Left lung (tissue), 10 donors: ENCODE measurements around the gene PIK3R3. TPM values are rescaled to one million over a fixed set of nuclear protein-coding genes. Genes with fewer than 3 reads are reported as not detected.

Source experiments
- ATAC-seq: fragments of 200-7000 bp; cut with Tn5 transposase; one replicate; pipeline ENCODE4 v1.9.1; 2020; ENCODE audit warnings: moderate library complexity
- DNase-seq, 4 donors: peaks; one replicate each; pipeline ENCODE4 v3.0.0-alpha.2; 2013 to 2020
- H3K27ac ChIP-seq, 2 donors: fragments of 200-600 bp; sonication (generic) in 1 of 2; one replicate each; pipeline versions ENCODE4 v1.5.0 to v1.8.0; 2020 to 2021
- H3K27me3 ChIP-seq, 2 donors: fragments of 200-600 bp; sonication (generic) in 1 of 2; one replicate each; pipeline versions ENCODE4 v1.5.0 to v1.8.0; 2020 to 2021
- H3K36me3 ChIP-seq, 2 donors: fragments of 200-600 bp; sonication (generic) in 1 of 2; one replicate each; pipeline versions ENCODE4 v1.5.0 to v1.8.0; 2020 to 2021
- H3K4me1 ChIP-seq, 2 donors: fragments of 200-600 bp; one replicate each; pipeline ENCODE4 v1.8.0; 2021
- H3K4me3 ChIP-seq, 2 donors: fragments of 200-600 bp; sonication (generic) in 1 of 2; one replicate each; pipeline versions ENCODE4 v1.5.0 to v1.8.0; 2020 to 2021; ENCODE audit warnings: mild to moderate bottlenecking in 1 of 2
- H3K9me3 ChIP-seq, 2 donors: fragments of 200-600 bp; sonication (generic) in 1 of 2; one replicate each; pipeline versions ENCODE4 v1.5.0 to v1.8.0; 2020 to 2021
- CTCF ChIP-seq, 2 donors: fragments of 200-600 bp; sonication (generic) in 1 of 2; IDR thresholded peaks; one replicate each; pipeline versions ENCODE4 v1.5.0 to v1.8.0; 2021; ENCODE audit warnings: antibody characterized with exemption in 2 of 2
- intact Hi-C, 2 donors: fragments of 100-400 bp; cut with DNase I; formaldehyde crosslinking; loops; one replicate each; pipeline versions ENCODE4 v1.11.2 to v1.14.2; 2022
- polyA plus RNA-seq, 6 donors: library from polyadenylated mRNA; unstranded; fragments of 120-200 nt; gene quantifications; one replicate each; pipeline ENCODE4 v1.2.1, GENCODE V29; 2013; ENCODE audit not compliant: insufficient read length in 6 of 6
- total RNA-seq, 2 donors: library from RNA; stranded (reverse); fragmentation: NEBNext Ultra II Directional; extraction: Animal tissue kit (Norgen Biotek cat#: 25700); gene quantifications; one replicate each; pipeline ENCODE4 v1.2.1, GENCODE V29; 2021
- donor health status: DM: no; HTN: yes; CAD: no.
- donor health status: DM: no; HTN: no; CAD: no.

PIK3R3 gene
- total and polyA plus RNA-seq, 8 donors, result 15.2 to 46.5 (median 22.6) TPM

DNA sequence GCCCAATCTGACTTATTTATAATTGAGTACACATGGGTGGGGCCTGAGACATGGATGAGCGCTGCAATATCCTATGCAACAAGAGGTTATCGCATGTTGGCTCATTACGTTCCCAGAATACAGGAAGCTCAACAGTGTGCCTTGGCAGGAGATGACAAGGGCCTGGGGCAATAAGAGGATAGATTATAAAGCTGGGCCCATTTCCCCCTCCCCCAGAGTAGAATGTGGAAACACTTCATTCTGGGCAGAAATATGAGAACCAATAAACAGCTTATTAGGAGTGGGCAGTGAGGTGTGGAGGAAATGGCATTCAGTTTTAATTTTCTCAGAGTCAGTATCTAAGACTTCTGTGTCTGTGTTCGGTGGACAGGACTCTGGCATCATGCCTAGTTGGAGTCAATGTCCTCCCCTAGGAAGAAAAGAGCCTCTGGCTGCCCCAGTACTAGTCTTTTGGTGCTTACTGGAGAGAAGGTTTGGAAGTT, 92.8 kb downstream of the PIK3R3 start:
- H3K9me3 ChIP-seq, result no peaks in the 10 kb centered on the region
- H3K4me3 ChIP-seq, result no peak overlapping the region
- no peak for TF ChIP-seq CTCF (IDR thresholded peaks at IDR 0.05)
- ATAC-seq (no peak), DNase-seq (peak in 1 of 4 donors; percentile 59)
- H3K27ac ChIP-seq, result peak overlapping the region in 1 of 2 donors; percentile 53
- H3K4me1 ChIP-seq, result peaks cover 0 to 42% of the 10 kb centered on the region in 2 donors
- H3K27me3 ChIP-seq, result no peaks in the 10 kb centered on the region
- peaks cover 0 to 29% of the 10 kb centered on the region in 2 donors for H3K36me3 ChIP-seq
- intact Hi-C loops, result loop anchor here in 1 of 2 donors (5.0 kb wide), 1 partner anchor 183 kb away; no protein-coding TSS in a partner anchor

GRCh38 chr1:46036894-46037839, 95.3 kb downstream of the PIK3R3 start:
- ATAC-seq (peak; percentile 92), DNase-seq (peak; percentile 77 to 94 (median 86))
- peak; percentile 95 to 97 for TF ChIP-seq CTCF (IDR thresholded peaks at IDR 0.05)
- Histone ChIP-seq H3K27me3 (no peaks in the 10 kb centered on the region), H3K4me1 (peaks cover 0 to 28% of the 10 kb centered on the region in 2 donors), H3K27ac (no peak overlapping the region), H3K4me3 (no peak overlapping the region), H3K9me3 (no peaks in the 10 kb centered on the region), H3K36me3 (peaks cover 0 to 36% of the 10 kb centered on the region in 2 donors)
- intact Hi-C loops, result loop anchor here in 1 of 2 donors (2.0 to 5.0 kb wide), 2 partner anchors 142 to 185 kb away; no protein-coding TSS in a partner anchor

GRCh38 chr1:46034601-46035516, 97.6 kb downstream of the PIK3R3 start:
- Histone ChIP-seq H3K9me3 (no peaks in the 10 kb centered on the region), H3K4me1 (peaks cover 0 to 25% of the 10 kb centered on the region in 2 donors), H3K4me3 (no peak overlapping the region), H3K36me3 (peaks cover 0 to 51% of the 10 kb centered on the region in 2 donors), H3K27ac (no peak overlapping the region), H3K27me3 (no peaks in the 10 kb centered on the region)
- TF ChIP-seq CTCF (IDR thresholded peaks at IDR 0.05), result no peak
- peak in 1 of 4 donors; percentile 74 for DNase-seq
- peak; percentile 17 for ATAC-seq
- intact Hi-C loops, result loop anchor here in 1 of 2 donors (5.0 kb wide), 1 partner anchor 187 kb away; no protein-coding TSS in a partner anchor

GRCh38 chr1:46030876-46031660, 101.4 kb downstream of the PIK3R3 start:
- no peaks in the 10 kb centered on the region for H3K9me3 ChIP-seq
- TF ChIP-seq CTCF (IDR thresholded peaks at IDR 0.05), result no peak
- H3K4me3 ChIP-seq, result no peak overlapping the region
- no peak overlapping the region for H3K27ac ChIP-seq
- peak; percentile 9 for ATAC-seq
- no peaks in the 10 kb centered on the region for H3K27me3 ChIP-seq
- no peaks in the 10 kb centered on the region for H3K4me1 ChIP-seq
- DNase-seq, result peak in 1 of 4 donors; percentile 68
- H3K36me3 ChIP-seq, result peaks cover 0 to 74% of the 10 kb centered on the region in 2 donors
- intact Hi-C loops, result no loop called here
